ENCODE data around the gene CLCN5. TPM values are rescaled to one million over a fixed set of nuclear protein-coding genes. Genes with fewer than 3 reads are reported as not detected.

Gene CLCN5
- total RNA-seq, 1 experiment from 2014 or later = 13.6 TPM

DNA sequence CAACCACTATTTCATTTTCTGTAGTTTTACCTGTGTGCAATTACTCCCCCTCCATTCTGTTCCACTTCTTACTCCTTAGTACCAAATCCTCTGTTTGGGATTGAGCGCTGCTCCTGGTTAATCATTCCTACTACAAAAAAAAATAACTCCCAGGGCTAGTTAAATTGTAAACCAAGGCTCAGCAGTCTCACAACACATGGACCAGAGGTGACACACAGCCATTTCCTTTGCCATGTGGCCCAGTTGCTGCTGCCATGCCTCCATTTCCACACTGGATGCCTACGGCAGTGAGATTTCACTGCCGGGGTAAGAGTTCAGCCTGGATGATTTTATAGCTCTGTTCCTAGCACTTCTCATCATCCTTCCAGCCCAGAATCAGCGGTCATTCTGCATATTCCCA, 171.2 kb downstream of the CLCN5 start:
- Mint-ChIP-seq H3K9me3 (ENCODE audit: low read depth, unreplicated experiment) (no peaks in the 10 kb centered on the region), H3K4me1 (ENCODE audit: low read depth, unreplicated experiment) (peaks cover 9% of the 10 kb centered on the region), H3K27ac (ENCODE audit: unreplicated experiment) (peak overlapping the region; percentile 23), H3K27me3 (ENCODE audit: unreplicated experiment) (no peaks in the 10 kb centered on the region), H3K4me3 (ENCODE audit: low read depth, unreplicated experiment) (no peak overlapping the region), H3K36me3 (ENCODE audit: insufficient read depth, unreplicated experiment) (no peaks in the 10 kb centered on the region)
- CTCF ChIA-PET = no interaction called here
- TF ChIP-seq, protein P1, sequence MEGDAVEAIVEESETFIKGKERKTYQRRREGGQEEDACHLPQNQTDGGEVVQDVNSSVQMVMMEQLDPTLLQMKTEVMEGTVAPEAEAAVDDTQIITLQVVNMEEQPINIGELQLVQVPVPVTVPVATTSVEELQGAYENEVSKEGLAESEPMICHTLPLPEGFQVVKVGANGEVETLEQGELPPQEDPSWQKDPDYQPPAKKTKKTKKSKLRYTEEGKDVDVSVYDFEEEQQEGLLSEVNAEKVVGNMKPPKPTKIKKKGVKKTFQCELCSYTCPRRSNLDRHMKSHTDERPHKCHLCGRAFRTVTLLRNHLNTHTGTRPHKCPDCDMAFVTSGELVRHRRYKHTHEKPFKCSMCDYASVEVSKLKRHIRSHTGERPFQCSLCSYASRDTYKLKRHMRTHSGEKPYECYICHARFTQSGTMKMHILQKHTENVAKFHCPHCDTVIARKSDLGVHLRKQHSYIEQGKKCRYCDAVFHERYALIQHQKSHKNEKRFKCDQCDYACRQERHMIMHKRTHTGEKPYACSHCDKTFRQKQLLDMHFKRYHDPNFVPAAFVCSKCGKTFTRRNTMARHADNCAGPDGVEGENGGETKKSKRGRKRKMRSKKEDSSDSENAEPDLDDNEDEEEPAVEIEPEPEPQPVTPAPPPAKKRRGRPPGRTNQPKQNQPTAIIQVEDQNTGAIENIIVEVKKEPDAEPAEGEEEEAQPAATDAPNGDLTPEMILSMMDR (IDR thresholded peaks at IDR 0.05; ENCODE audit: unreplicated experiment) = no peak
- DNase-seq = no peak
- intact Hi-C loops (cut with micrococcal nuclease; ENCODE audit: unreplicated experiment) = no loop called here
- no TSS peak for BruUV-seq (replicated peaks)

DNA sequence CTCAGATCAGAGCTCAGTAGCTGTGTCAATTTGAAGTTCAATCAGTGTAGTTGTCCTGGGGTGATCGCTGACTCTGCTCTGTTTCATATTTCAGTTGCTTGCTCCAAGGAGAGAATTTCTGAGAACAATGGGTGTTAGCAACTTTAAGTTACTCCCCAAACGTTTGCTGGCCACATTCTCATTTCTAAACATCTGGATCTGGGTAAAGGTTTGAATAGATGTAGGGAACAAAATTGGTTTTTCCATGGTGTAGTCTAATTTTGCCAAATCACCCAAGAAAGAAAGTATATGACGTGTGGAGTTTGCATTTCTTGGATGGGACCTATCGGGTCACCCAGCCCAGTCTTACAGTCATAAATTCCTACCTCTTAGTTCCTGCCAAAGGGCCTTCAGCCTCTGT, 174.7 kb downstream of the CLCN5 start:
- BruUV-seq (replicated peaks) = no TSS peak
- DNase-seq = no peak
- Mint-ChIP-seq H3K27me3 (ENCODE audit: unreplicated experiment) (no peaks in the 10 kb centered on the region), H3K36me3 (ENCODE audit: insufficient read depth, unreplicated experiment) (no peaks in the 10 kb centered on the region), H3K4me1 (ENCODE audit: low read depth, unreplicated experiment) (peaks cover 9% of the 10 kb centered on the region), H3K27ac (ENCODE audit: unreplicated experiment) (no peak overlapping the region), H3K4me3 (ENCODE audit: low read depth, unreplicated experiment) (no peak overlapping the region), H3K9me3 (ENCODE audit: low read depth, unreplicated experiment) (no peaks in the 10 kb centered on the region)
- CTCF ChIA-PET = no interaction called here
- intact Hi-C loops (cut with micrococcal nuclease; ENCODE audit: unreplicated experiment) = no loop called here
- TF ChIP-seq, protein P1 (IDR thresholded peaks at IDR 0.05; ENCODE audit: unreplicated experiment) = no peak

DNA sequence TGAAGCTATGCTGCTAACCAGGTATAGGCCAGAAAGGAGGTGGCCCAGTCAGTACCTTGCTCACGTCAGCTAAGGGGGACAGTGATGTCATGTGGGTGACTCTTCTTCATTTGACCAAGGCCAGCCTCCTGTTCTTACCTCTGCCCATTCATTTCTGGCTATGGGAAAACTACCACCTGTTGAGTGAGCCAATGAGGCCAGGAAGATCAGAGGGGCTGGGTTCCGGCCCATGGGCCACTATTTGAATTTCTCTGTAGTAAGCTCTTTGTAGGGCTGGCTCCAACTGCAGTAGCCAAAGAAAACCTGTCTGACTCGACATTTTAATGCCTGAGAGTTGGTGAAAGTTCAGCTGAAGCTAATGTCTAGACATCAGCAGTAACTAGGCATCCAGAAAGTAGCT, 175.8 kb downstream of the CLCN5 start:
- Mint-ChIP-seq H3K4me3 (ENCODE audit: low read depth, unreplicated experiment) (no peak overlapping the region), H3K36me3 (ENCODE audit: insufficient read depth, unreplicated experiment) (no peaks in the 10 kb centered on the region), H3K27ac (ENCODE audit: unreplicated experiment) (no peak overlapping the region), H3K9me3 (ENCODE audit: low read depth, unreplicated experiment) (no peaks in the 10 kb centered on the region), H3K4me1 (ENCODE audit: low read depth, unreplicated experiment) (peaks cover 15% of the 10 kb centered on the region), H3K27me3 (ENCODE audit: unreplicated experiment) (no peaks in the 10 kb centered on the region)
- CTCF ChIA-PET = interaction anchor here (0.6 kb wide), 1 partner anchor 106 kb away, joined by 3 read pairs; no protein-coding TSS in a partner anchor
- no peak for DNase-seq
- intact Hi-C loops (cut with micrococcal nuclease; ENCODE audit: unreplicated experiment) = no loop called here
- BruUV-seq (replicated peaks) = no TSS peak
- TF ChIP-seq, protein P1 (IDR thresholded peaks at IDR 0.05; ENCODE audit: unreplicated experiment) = no peak

DNA sequence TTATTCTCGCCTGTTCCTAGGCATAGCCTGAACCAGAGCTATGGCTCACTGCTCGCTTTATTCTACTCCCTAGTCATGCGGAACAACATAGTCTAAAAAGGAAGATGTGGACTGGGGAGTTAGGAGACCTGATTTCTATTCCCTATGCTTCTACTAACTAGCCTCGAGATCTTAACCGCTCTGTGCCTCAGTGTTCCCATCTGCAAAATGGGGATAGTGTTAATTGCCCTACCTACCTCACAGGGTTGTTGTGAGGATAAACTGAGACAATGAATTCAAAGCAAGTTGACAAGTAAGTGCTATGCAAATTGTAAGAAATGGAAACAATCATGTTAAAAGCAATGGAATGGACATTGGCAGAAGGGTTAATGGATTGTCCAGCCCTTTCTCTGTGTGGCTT, 176.4 kb downstream of the CLCN5 start:
- CTCF ChIA-PET = no interaction called here
- BruUV-seq (replicated peaks) = no TSS peak
- Mint-ChIP-seq H3K27ac (ENCODE audit: unreplicated experiment) (no peak overlapping the region), H3K4me3 (ENCODE audit: low read depth, unreplicated experiment) (no peak overlapping the region), H3K27me3 (ENCODE audit: unreplicated experiment) (no peaks in the 10 kb centered on the region), H3K4me1 (ENCODE audit: low read depth, unreplicated experiment) (peaks cover 15% of the 10 kb centered on the region), H3K9me3 (ENCODE audit: low read depth, unreplicated experiment) (no peaks in the 10 kb centered on the region), H3K36me3 (ENCODE audit: insufficient read depth, unreplicated experiment) (no peaks in the 10 kb centered on the region)
- intact Hi-C loops (cut with micrococcal nuclease; ENCODE audit: unreplicated experiment) = no loop called here
- TF ChIP-seq, protein P1 (IDR thresholded peaks at IDR 0.05; ENCODE audit: unreplicated experiment) = no peak
- DNase-seq = no peak

All from Calu3 (cell line).